Gastrocnemius medialis (tissue), 4 donors: ENCODE data around the gene STX11. TPM values are rescaled to one million over a fixed set of nuclear protein-coding genes. Genes with fewer than 3 reads are reported as not detected.

Experiments
- ATAC-seq, 2 donors: fragments of 150-250 bp; one replicate each; pipeline ENCODE4 v1.9.1; 2016
- DNase-seq, 2 donors: peaks; one replicate each; pipeline ENCODE4 v3.0.0-alpha.2; 2019
- H3K27ac ChIP-seq, 4 donors: fragments of 200-600 bp; sonication (generic); 1 replicate in 1 of 4; 2 replicates in 3 of 4; pipeline ENCODE4 v1.5.1; 2016 to 2018; ENCODE audit warnings: mild to moderate bottlenecking in 2 of 4, moderate library complexity in 1 of 4
- H3K27me3 ChIP-seq, 3 donors: fragments of 200-600 bp; sonication (generic) in 2 of 3; 1 replicate in 1 of 3; 2 replicates in 2 of 3; pipeline versions ENCODE4 v1.5.1 to v1.6.0; 2016 to 2019; ENCODE audit warnings: mild to moderate bottlenecking in 1 of 3, moderate library complexity in 1 of 3
- H3K36me3 ChIP-seq, 2 donors: fragments of 200-600 bp; sonication (generic) in 1 of 2; one replicate each; pipeline ENCODE4 v1.5.1; 2017 to 2018
- H3K4me1 ChIP-seq, 2 donors: fragments of 200-600 bp; sonication (generic) in 1 of 2; one replicate each; pipeline ENCODE4 v1.5.1; 2016 to 2017; ENCODE audit warnings: mild to moderate bottlenecking in 2 of 2
- H3K4me3 ChIP-seq, 4 donors: fragments of 200-600 bp; sonication (generic) in 3 of 4; 1 replicate in 1 of 4; 2 replicates in 3 of 4; pipeline ENCODE4 v1.5.1; 2016 to 2019; ENCODE audit warnings: mild to moderate bottlenecking in 2 of 4
- H3K9me3 ChIP-seq, 3 donors: fragments of 200-600 bp; sonication (generic) in 2 of 3; 1 replicate in 1 of 3; 2 replicates in 2 of 3; pipeline ENCODE4 v1.5.1; 2016 to 2019
- CTCF ChIP-seq, 5 experiments: fragments of 450-650 bp in 3 of 5; fragments of 200-600 bp in 2 of 5; sonication (generic) in 2 of 5; IDR thresholded peaks in 4 of 5; conservative IDR thresholded peaks in 1 of 5; 1 replicate in 4 of 5; 2 replicates in 1 of 5; pipeline ENCODE4 v1.5.1; 2016 to 2019; ENCODE audit warnings: antibody characterized with exemption in 5 of 5, mild to moderate bottlenecking in 3 of 5, moderate library complexity in 3 of 5
- POLR2A ChIP-seq, 2 donors: fragments of 450-650 bp; IDR thresholded peaks; one replicate each; pipeline ENCODE4 v1.6.1; 2017; ENCODE audit warnings: antibody characterized with exemption in 2 of 2, mild to moderate bottlenecking in 2 of 2, moderate library complexity in 2 of 2
- in situ Hi-C, 4 donors: fragments of 200-750 bp; cut with MboI; loops; one replicate each; pipeline versions ENCODE4 v1.15.0 to v1.8.0; 2017; ENCODE audit warnings: low sequenced_read_pairs in 4 of 4
- intact Hi-C: fragments of 100-400 bp; cut with DNase I; formaldehyde crosslinking; loops from one replicate; pipeline ENCODE4 v1.15.1; 2023; ENCODE audit warnings: low total_unique reads
- total RNA-seq, 4 donors: library from RNA; depleted of rRNA; stranded (reverse); fragments of >200 nt; gene quantifications; one replicate each; pipeline versions ENCODE4 v1.1.0 to v1.2.3, GENCODE V29; 2016

Gene STX11
- total RNA-seq, 4 donors from 2014 or later: 2.0 to 5.2 (median 4.3) TPM

- intact Hi-C loops (no loop called here), in situ Hi-C loops (no loop called here)
- Histone ChIP-seq H3K9me3 (no peaks in the 10 kb centered on the region), H3K4me3 (no peak overlapping the region), H3K27me3 (no peaks in the 10 kb centered on the region), H3K36me3 (no peaks in the 10 kb centered on the region), H3K27ac (no peak overlapping the region), H3K4me1 (no peaks in the 10 kb centered on the region)
- no peak for ATAC-seq
- TF ChIP-seq CTCF (IDR thresholded peaks at IDR 0.05 in 4 of 5, conservative IDR thresholded peaks at IDR 0.05 in 1 of 5) (no peak), POLR2A (IDR thresholded peaks at IDR 0.05) (no peak)
- DNase-seq: no peak
These were observed 35.0 kb downstream of the STX11 start for GRCh38 chr6:144185133-144185836.

DNA sequence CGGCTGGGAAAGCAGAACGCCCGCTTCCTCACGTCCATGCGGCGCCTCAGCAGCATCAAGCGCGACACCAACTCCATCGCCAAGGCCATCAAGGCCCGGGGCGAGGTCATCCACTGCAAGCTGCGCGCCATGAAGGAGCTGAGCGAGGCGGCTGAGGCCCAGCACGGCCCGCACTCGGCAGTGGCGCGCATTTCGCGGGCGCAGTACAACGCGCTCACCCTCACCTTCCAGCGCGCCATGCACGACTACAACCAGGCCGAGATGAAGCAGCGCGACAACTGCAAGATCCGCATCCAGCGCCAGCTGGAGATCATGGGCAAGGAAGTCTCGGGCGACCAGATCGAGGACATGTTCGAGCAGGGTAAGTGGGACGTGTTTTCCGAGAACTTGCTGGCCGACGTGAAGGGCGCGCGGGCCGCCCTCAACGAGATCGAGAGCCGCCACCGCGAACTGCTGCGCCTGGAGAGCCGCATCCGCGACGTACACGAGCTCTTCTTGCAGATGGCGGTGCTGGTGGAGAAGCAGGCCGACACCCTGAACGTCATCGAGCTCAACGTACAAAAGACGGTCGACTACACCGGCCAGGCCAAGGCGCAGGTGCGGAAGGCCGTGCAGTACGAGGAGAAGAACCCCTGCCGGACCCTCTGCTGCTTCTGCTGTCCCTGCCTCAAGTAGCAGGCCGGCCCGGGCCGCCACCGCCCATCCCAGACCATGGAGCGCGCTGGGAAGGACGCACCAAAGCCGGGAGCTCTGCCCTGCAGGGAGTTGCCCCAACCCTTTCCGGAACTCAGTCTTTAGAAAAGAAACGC, 36.7 kb downstream of the STX11 start:
- in situ Hi-C loops: no loop called here
- DNase-seq (no peak), ATAC-seq (no peak)
- no peak for TF ChIP-seq POLR2A (IDR thresholded peaks at IDR 0.05)
- no peak for TF ChIP-seq CTCF (IDR thresholded peaks at IDR 0.05 in 4 of 5, conservative IDR thresholded peaks at IDR 0.05 in 1 of 5)
- Histone ChIP-seq H3K9me3 (no peaks in the 10 kb centered on the region), H3K4me1 (no peaks in the 10 kb centered on the region), H3K27me3 (no peaks in the 10 kb centered on the region), H3K27ac (no peak overlapping the region), H3K4me3 (no peak overlapping the region), H3K36me3 (no peaks in the 10 kb centered on the region)
- intact Hi-C loops: no loop called here

- intact Hi-C loops: no loop called here
- Histone ChIP-seq H3K4me1 (no peaks in the 10 kb centered on the region), H3K27ac (peak overlapping the region in 1 of 4 donors; percentile 26), H3K9me3 (no peaks in the 10 kb centered on the region), H3K4me3 (no peak overlapping the region), H3K36me3 (no peaks in the 10 kb centered on the region), H3K27me3 (no peaks in the 10 kb centered on the region)
- in situ Hi-C loops: no loop called here
- no peak for TF ChIP-seq POLR2A (IDR thresholded peaks at IDR 0.05)
- no peak for TF ChIP-seq CTCF (IDR thresholded peaks at IDR 0.05 in 4 of 5, conservative IDR thresholded peaks at IDR 0.05 in 1 of 5)
- DNase-seq: no peak
- peak in 1 of 2 donors; percentile 21 for ATAC-seq
These were observed 39.0 kb downstream of the STX11 start for GRCh38 chr6:144189351-144189750.

DNA sequence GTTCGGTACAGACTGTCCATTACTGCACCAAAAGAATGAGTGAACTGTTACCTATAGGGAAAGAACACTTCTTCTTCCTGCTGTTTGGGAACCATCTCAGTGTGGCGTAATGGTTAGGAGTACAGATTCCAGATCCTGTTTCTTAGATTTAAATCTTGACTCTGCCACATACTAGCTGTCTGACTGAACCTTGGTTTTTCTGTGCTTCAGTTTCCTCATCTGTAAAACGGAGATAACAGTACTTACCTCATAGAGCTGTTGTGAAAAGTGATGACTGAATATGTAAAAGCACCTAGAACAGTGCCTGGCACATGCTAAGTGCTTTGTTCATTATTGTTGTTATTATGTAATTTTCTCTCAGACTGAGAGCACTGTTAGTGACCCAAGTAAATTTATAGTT, 39.8 kb downstream of the STX11 start:
- intact Hi-C loops: loop anchor here (1.0 to 2.0 kb wide), 2 partner anchors 23 to 39 kb away; partner anchors contain the start of gene STX11
- no peak overlapping the region for H3K4me3 ChIP-seq
- ATAC-seq (peak in 1 of 2 donors; percentile 35), DNase-seq (no peak)
- H3K4me1 ChIP-seq: no peaks in the 10 kb centered on the region
- TF ChIP-seq POLR2A (IDR thresholded peaks at IDR 0.05) (no peak), CTCF (IDR thresholded peaks at IDR 0.05 in 4 of 5, conservative IDR thresholded peaks at IDR 0.05 in 1 of 5) (no peak)
- no peaks in the 10 kb centered on the region for H3K36me3 ChIP-seq
- no peaks in the 10 kb centered on the region for H3K27me3 ChIP-seq
- peak overlapping the region in 3 of 4 donors; percentile 19 to 54 (median 26) for H3K27ac ChIP-seq
- H3K9me3 ChIP-seq: no peaks in the 10 kb centered on the region
- in situ Hi-C loops: no loop called here
